ENCODE measurements around the gene KRTAP2-2. TPM values are rescaled to one million over a fixed set of nuclear protein-coding genes. Genes with fewer than 3 reads are reported as not detected.

The KRTAP2-2 gene
- total and polyA plus RNA-seq, 2 of the 13 experiments (the other 11 are each of a cell fraction or from before 2014, with no cell fraction given), result not detected

DNA sequence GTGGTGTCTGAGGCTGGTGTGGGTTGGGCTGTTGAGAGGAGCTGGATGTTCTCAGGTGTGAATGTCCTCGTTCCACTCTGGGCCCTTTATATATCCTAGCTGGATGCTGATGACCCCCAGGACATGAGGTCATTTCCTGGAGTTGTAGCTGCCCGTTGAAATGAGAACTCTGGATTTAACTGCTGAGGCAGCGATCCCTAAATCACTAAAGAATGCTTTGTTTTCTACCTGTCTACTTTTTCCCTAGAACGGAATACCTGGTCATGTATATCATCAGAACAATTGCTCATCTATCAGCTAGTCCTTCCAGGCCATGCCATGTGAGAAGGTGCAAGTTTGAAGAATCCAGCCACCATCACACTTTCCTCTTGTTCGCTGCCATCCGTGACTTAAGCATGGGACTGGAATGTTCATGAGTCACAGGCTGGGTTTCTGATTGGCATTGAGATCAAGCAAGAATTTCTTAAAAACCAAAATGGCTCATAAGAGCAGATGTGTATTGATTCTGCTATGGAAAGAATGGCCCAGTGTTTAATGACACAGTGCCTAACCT is 5.1 kb upstream of the KRTAP2-2 start, which contains the start of gene KRTAP2-3 (continued):
- peak; percentile 67 for TF ChIP-seq FOSL2 (CRISPR knock-in tag; IDR thresholded peaks at IDR 0.05)
- no peak for TF ChIP-seq EEA1 (CRISPR knock-in tag; IDR thresholded peaks at IDR 0.05; ENCODE audit: borderline replicate concordance)
- no peak for TF ChIP-seq ZNF792 (CRISPR knock-in tag; IDR thresholded peaks at IDR 0.05)
- TF ChIP-seq, protein P1, sequence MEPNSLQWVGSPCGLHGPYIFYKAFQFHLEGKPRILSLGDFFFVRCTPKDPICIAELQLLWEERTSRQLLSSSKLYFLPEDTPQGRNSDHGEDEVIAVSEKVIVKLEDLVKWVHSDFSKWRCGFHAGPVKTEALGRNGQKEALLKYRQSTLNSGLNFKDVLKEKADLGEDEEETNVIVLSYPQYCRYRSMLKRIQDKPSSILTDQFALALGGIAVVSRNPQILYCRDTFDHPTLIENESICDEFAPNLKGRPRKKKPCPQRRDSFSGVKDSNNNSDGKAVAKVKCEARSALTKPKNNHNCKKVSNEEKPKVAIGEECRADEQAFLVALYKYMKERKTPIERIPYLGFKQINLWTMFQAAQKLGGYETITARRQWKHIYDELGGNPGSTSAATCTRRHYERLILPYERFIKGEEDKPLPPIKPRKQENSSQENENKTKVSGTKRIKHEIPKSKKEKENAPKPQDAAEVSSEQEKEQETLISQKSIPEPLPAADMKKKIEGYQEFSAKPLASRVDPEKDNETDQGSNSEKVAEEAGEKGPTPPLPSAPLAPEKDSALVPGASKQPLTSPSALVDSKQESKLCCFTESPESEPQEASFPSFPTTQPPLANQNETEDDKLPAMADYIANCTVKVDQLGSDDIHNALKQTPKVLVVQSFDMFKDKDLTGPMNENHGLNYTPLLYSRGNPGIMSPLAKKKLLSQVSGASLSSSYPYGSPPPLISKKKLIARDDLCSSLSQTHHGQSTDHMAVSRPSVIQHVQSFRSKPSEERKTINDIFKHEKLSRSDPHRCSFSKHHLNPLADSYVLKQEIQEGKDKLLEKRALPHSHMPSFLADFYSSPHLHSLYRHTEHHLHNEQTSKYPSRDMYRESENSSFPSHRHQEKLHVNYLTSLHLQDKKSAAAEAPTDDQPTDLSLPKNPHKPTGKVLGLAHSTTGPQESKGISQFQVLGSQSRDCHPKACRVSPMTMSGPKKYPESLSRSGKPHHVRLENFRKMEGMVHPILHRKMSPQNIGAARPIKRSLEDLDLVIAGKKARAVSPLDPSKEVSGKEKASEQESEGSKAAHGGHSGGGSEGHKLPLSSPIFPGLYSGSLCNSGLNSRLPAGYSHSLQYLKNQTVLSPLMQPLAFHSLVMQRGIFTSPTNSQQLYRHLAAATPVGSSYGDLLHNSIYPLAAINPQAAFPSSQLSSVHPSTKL (CRISPR knock-in tag; IDR thresholded peaks at IDR 0.05), result 0 out of 2 replicates have a peak, but pooled peaks have one; percentile 13
- no peak for TF ChIP-seq MTF1 (CRISPR knock-in tag; IDR thresholded peaks at IDR 0.05)
- no peak for TF ChIP-seq ZNF121 (CRISPR knock-in tag; IDR thresholded peaks at IDR 0.05)
- no peak for TF ChIP-seq ZSCAN31 (CRISPR knock-in tag; IDR thresholded peaks at IDR 0.05; ENCODE audit: low read depth)
- TF ChIP-seq, protein P2, sequence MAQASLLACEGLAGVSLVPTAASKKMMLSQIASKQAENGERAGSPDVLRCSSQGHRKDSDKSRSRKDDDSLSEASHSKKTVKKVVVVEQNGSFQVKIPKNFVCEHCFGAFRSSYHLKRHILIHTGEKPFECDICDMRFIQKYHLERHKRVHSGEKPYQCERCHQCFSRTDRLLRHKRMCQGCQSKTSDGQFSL (CRISPR knock-in tag; IDR thresholded peaks at IDR 0.05), result no peak
- TF ChIP-seq, protein P3, sequence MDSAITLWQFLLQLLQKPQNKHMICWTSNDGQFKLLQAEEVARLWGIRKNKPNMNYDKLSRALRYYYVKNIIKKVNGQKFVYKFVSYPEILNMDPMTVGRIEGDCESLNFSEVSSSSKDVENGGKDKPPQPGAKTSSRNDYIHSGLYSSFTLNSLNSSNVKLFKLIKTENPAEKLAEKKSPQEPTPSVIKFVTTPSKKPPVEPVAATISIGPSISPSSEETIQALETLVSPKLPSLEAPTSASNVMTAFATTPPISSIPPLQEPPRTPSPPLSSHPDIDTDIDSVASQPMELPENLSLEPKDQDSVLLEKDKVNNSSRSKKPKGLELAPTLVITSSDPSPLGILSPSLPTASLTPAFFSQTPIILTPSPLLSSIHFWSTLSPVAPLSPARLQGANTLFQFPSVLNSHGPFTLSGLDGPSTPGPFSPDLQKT (CRISPR knock-in tag; IDR thresholded peaks at IDR 0.05; ENCODE audit: borderline replicate concordance), result no peak
- peak; percentile 70 for TF ChIP-seq MAFF (IDR thresholded peaks at IDR 0.05; ENCODE audit: low read depth, low read length)
- no peak for TF ChIP-seq NFKB2 (CRISPR knock-in tag; IDR thresholded peaks at IDR 0.05; ENCODE audit: borderline replicate concordance)
- TF ChIP-seq SPEN (CRISPR knock-in tag; IDR thresholded peaks at IDR 0.05; ENCODE audit: low read depth), result no peak
- no peak for TF ChIP-seq ZNF75D (CRISPR knock-in tag; IDR thresholded peaks at IDR 0.05; ENCODE audit: borderline replicate concordance)
- peak; percentile 56 for TF ChIP-seq TEAD3 (CRISPR knock-in tag; optimal IDR thresholded peaks at IDR 0.05; ENCODE audit: borderline replicate concordance)
- no peak for TF ChIP-seq ZNF124 (CRISPR knock-in tag; IDR thresholded peaks at IDR 0.05)
- no peak for TF ChIP-seq PPARG (CRISPR knock-in tag; conservative IDR thresholded peaks at IDR 0.05)
- no peak for TF ChIP-seq ZBTB26 (CRISPR knock-in tag; IDR thresholded peaks at IDR 0.05; ENCODE audit: borderline replicate concordance)
- TF ChIP-seq, protein P4, sequence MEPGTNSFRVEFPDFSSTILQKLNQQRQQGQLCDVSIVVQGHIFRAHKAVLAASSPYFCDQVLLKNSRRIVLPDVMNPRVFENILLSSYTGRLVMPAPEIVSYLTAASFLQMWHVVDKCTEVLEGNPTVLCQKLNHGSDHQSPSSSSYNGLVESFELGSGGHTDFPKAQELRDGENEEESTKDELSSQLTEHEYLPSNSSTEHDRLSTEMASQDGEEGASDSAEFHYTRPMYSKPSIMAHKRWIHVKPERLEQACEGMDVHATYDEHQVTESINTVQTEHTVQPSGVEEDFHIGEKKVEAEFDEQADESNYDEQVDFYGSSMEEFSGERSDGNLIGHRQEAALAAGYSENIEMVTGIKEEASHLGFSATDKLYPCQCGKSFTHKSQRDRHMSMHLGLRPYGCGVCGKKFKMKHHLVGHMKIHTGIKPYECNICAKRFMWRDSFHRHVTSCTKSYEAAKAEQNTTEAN (CRISPR knock-in tag; conservative IDR thresholded peaks at IDR 0.05), result no peak
- TF ChIP-seq SMAD1 (CRISPR knock-in tag; IDR thresholded peaks at IDR 0.05; ENCODE audit: borderline replicate concordance, low read depth), result no peak
- no peak for TF ChIP-seq ZNF543 (CRISPR knock-in tag; IDR thresholded peaks at IDR 0.05)
- TF ChIP-seq EHMT2 (IDR thresholded peaks at IDR 0.05; ENCODE audit: borderline replicate concordance, low read depth, low read length), result no peak
- TF ChIP-seq, protein P5, sequence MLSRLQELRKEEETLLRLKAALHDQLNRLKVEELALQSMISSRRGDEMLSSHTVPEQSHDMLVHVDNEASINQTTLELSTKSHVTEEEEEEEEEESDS (CRISPR knock-in tag; IDR thresholded peaks at IDR 0.05; ENCODE audit: borderline replicate concordance), result no peak
- no peak for TF ChIP-seq SP2 (CRISPR knock-in tag; IDR thresholded peaks at IDR 0.05)
- TF ChIP-seq FOXK1 (CRISPR knock-in tag; IDR thresholded peaks at IDR 0.05; ENCODE audit: borderline replicate concordance, low read depth), result no peak

Data from HepG2 (cell line).